Left ventricle myocardium inferior (tissue), 1 donor: Measurements from ENCODE around the gene GART. TPM values are rescaled to one million over a fixed set of nuclear protein-coding genes. Genes with fewer than 3 reads are reported as not detected.

ENCODE experiments used
- DNase-seq: peaks from one replicate; pipeline ENCODE4 v3.0.0-alpha.2; 2020
- H3K27ac ChIP-seq: fragments of 200-600 bp; replicated peaks from 2 replicates; pipeline ENCODE4 v1.8.0; 2021
- H3K27me3 ChIP-seq: fragments of 200-600 bp; 2 replicates; pipeline ENCODE4 v1.8.0; 2021; ENCODE audit warnings: low read depth
- H3K36me3 ChIP-seq: fragments of 200-600 bp; 2 replicates; pipeline ENCODE4 v1.8.0; 2021
- H3K4me1 ChIP-seq: fragments of 200-600 bp; 2 replicates; pipeline ENCODE4 v1.8.0; 2021
- H3K4me3 ChIP-seq: fragments of 200-600 bp; 2 replicates; pipeline ENCODE4 v1.8.0; 2021; ENCODE audit warnings: mild to moderate bottlenecking, moderate library complexity
- H3K9me3 ChIP-seq: fragments of 200-600 bp; replicated peaks from 2 replicates; pipeline ENCODE4 v1.8.0; 2021
- CTCF ChIP-seq: fragments of 200-600 bp; IDR thresholded peaks from 2 replicates; pipeline ENCODE4 v1.8.0; 2021; ENCODE audit warnings: antibody characterized with exemption, mild to moderate bottlenecking, borderline replicate concordance
- intact Hi-C: fragments of 100-400 bp; cut with micrococcal nuclease; formaldehyde crosslinking; loops from one replicate; pipeline ENCODE4 v1.11.0; 2022
- total RNA-seq: library from RNA; stranded (reverse); fragmentation: NEBNext Ultra II Directional; extraction: Animal tissue kit (Norgen Biotek cat#: 25700); gene quantifications from one replicate; pipeline ENCODE4 v1.2.1, GENCODE V29; 2021
- donor health status: DM: no; HTN: yes; CAD: no; lungs with severe emphysema.

Gene GART
- total RNA-seq, 1 donor from 2014 or later, result 41.5 TPM

- intact Hi-C loops, result no loop called here
- Histone ChIP-seq H3K9me3 (no peaks in the 10 kb centered on the region), H3K36me3 (peaks cover 29% of the 10 kb centered on the region), H3K4me1 (peaks cover 65% of the 10 kb centered on the region), H3K4me3 (peak within 1 kb of the TSS; percentile 80), H3K27ac (peak within 1 kb of the TSS; percentile 99), H3K27me3 (no peaks in the 10 kb centered on the region)
- DNase-seq, result peak; percentile 99
- no peak for TF ChIP-seq CTCF
Measured at GRCh38 chr21:33542640-33543504, 955 bp upstream of the GART start, which contains the start of gene SON. TSS of gene SON (plus strand) at chr21:33543038. CDS start at chr21:33543093, 55 bp downstream.

- TF ChIP-seq CTCF, result no peak
- no peak for DNase-seq
- Histone ChIP-seq H3K27me3 (no peaks in the 10 kb centered on the region), H3K4me1 (peaks cover 49% of the 10 kb centered on the region), H3K36me3 (peaks cover 29% of the 10 kb centered on the region), H3K4me3 (peak overlapping the region; percentile 80), H3K27ac (peak overlapping the region; percentile 99), H3K9me3 (no peaks in the 10 kb centered on the region)
- intact Hi-C loops, result no loop called here
Measured at GRCh38 chr21:33541105-33541711, 709 bp downstream of the GART start.

GRCh38 chr21:33540711-33541104 is 1.2 kb downstream of the GART start:
- Histone ChIP-seq H3K4me3 (peak overlapping the region; percentile 80), H3K4me1 (peaks cover 44% of the 10 kb centered on the region), H3K27ac (peak overlapping the region; percentile 99), H3K27me3 (no peaks in the 10 kb centered on the region), H3K9me3 (no peaks in the 10 kb centered on the region), H3K36me3 (peaks cover 33% of the 10 kb centered on the region)
- intact Hi-C loops, result no loop called here
- TF ChIP-seq CTCF, result no peak
- DNase-seq, result no peak

GRCh38 chr21:33539616-33540015 is 2.3 kb downstream of the GART start:
- intact Hi-C loops, result no loop called here
- Histone ChIP-seq H3K4me1 (peaks cover 33% of the 10 kb centered on the region), H3K27ac (no peak overlapping the region), H3K27me3 (no peaks in the 10 kb centered on the region), H3K36me3 (peaks cover 44% of the 10 kb centered on the region), H3K9me3 (no peaks in the 10 kb centered on the region), H3K4me3 (no peak overlapping the region)
- TF ChIP-seq CTCF, result no peak
- no peak for DNase-seq

GRCh38 chr21:33537212-33537611 is 4.7 kb downstream of the GART start:
- intact Hi-C loops, result no loop called here
- Histone ChIP-seq H3K27ac (no peak overlapping the region), H3K27me3 (no peaks in the 10 kb centered on the region), H3K9me3 (no peaks in the 10 kb centered on the region), H3K36me3 (peaks cover 68% of the 10 kb centered on the region), H3K4me1 (peaks cover 15% of the 10 kb centered on the region), H3K4me3 (no peak overlapping the region)
- no peak for DNase-seq
- no peak for TF ChIP-seq CTCF
